Stimulated activated effector memory CD8-positive, alpha-beta T cell treated with anti-CD3 and anti-CD28 coated beads, Interleukin-12 subunit alpha, Interleukin-12 subunit beta, amount 100 ng/mL, for 72 hours (primary cell): ENCODE measurements around the gene ACTL10.
"Not testable (repeated sequence)": the region's sequence is repeated elsewhere in the genome, so short reads cannot be mapped to it uniquely, and the experiment has no call there.

Experiments used
- ATAC-seq: fragments of 150-1000 bp; cut with Tn5 transposase; 2 replicates; pipeline ENCODE4 v1.10.0; 2021
- DNase-seq, 2 donors: peaks; one replicate each; pipeline ENCODE4 v3.0.0; 2021 to 2022; ENCODE audit warnings: low spot score in 2 of 2
- H3K27ac Mint-ChIP-seq: one replicate; pipeline ENCODE4 v1.8.0; 2022; ENCODE audit warnings: mild to moderate bottlenecking, mixed read lengths
- H3K36me3 Mint-ChIP-seq: one replicate; pipeline ENCODE4 v1.8.0; 2022; ENCODE audit warnings: mild to moderate bottlenecking, mixed read lengths
- H3K4me1 Mint-ChIP-seq: one replicate; pipeline ENCODE4 v1.8.0; 2022; ENCODE audit warnings: mixed read lengths
- H3K4me3 Mint-ChIP-seq: one replicate; pipeline ENCODE4 v1.8.0; 2022; ENCODE audit warnings: mild to moderate bottlenecking, mixed read lengths
- H3K9me3 Mint-ChIP-seq: one replicate; pipeline ENCODE4 v1.8.0; 2022; ENCODE audit warnings: mixed read lengths

The ACTL10 gene

DNA sequence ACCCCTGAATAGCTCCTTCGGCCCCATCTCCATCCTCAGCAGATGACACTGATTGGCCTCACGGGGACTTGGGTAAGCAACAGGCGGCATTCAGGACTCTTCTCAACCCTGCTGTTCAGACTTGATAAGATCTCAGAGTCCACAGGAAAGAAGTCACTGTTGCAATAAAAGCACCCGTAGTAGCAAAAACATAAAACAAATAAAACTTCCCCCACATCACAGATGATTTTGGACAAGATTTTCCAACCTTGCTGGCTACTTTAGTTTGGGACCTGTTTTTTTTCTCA lies 21.7 kb upstream of the ACTL10 start:
- H3K27ac Mint-ChIP-seq = no peak overlapping the region
- H3K36me3 Mint-ChIP-seq = peaks cover 35% of the 10 kb centered on the region

DNA sequence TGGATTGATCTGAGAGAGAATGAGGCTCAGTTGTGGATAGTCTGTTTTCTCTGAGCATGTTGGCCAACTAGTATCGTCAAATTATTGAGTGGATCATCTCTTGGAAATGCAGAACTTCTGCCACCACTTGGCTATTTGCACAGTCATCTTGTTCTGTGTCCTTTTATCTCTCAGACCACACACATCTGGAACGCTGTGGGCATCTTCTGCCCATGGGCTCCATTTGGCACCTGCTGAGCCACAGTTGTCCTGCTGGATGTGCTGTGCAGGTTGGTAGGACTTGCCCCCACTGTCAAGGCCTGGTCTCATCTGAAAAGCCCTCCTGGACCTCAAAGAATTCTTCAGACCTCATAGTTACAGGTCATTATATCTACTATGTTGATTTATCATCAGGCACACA lies 21.3 kb upstream of the ACTL10 start:
- no peak overlapping the region for H3K4me3 Mint-ChIP-seq

More for the DNA sequence above, 21.7 kb upstream of the ACTL10 start:
- H3K9me3 Mint-ChIP-seq = no peaks in the 10 kb centered on the region
- no peak overlapping the region for H3K4me3 Mint-ChIP-seq
- DNase-seq = no peak
- ATAC-seq = no peak
- peaks cover 24% of the 10 kb centered on the region for H3K4me1 Mint-ChIP-seq

DNA sequence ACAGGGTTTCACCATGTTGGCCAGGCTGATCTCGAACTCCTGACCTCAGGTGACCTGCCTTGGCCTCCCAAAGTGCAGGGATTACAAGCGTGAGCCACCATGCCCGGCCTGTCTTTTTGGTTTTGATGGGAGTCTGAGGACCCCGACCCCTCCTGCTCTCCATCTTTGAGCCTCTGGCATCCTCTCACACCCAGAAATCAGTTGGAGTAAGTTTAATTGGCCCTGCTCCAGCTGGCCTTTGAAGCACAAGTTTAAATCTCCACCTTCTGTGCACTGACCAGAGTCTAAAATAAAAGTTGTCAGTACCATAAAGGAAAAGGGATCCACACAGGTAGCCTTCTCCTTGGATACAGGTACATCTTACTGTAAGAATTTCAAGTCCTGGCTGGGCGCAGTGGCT lies 20.6 kb upstream of the ACTL10 start:
- no peak for DNase-seq
- Mint-ChIP-seq H3K9me3 (no peaks in the 10 kb centered on the region), H3K27ac (no peak overlapping the region)

More for the DNA sequence above, 21.3 kb upstream of the ACTL10 start:
- Mint-ChIP-seq H3K4me1 (peaks cover 24% of the 10 kb centered on the region), H3K36me3 (peaks cover 31% of the 10 kb centered on the region), H3K27ac (no peak overlapping the region), H3K9me3 (no peaks in the 10 kb centered on the region)
- DNase-seq (no peak), ATAC-seq (no peak)

DNA sequence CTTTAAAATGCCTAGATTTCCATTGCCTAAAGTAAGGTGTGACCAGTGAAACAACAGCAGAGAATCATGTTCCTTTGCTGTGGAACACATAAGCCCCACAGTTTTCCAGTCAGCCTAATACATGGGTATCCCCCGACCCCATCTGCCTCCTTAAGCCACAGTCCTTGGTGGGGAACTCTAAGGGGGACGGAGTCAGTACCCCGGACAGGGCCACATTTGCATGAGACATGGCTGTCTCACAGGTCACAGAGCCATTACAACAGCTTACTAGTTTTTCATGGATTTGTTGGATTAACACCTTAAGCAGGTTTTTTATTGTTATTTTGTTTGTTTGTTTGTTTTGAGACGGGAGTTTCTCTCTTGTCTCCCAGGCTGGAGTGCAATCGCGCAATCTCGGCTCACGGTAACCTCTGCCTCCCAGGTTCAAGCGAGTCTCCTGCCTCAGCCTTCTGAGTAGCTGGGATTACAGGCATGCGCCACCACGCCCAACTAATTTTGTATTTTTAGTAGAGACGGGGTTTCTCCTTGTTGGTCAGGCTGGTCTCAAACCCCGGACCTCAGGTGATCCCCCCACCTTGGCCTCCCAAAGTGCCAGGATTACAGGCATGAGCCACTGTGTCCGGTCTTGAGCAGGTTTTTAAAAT lies 19.7 kb upstream of the ACTL10 start:
- H3K9me3 Mint-ChIP-seq, DNase-seq, ATAC-seq, H3K27ac Mint-ChIP-seq, H3K4me3 Mint-ChIP-seq: not testable (repeated sequence)
- H3K4me1 Mint-ChIP-seq = peaks cover 37% of the 10 kb centered on the region
- peaks cover 17% of the 10 kb centered on the region for H3K36me3 Mint-ChIP-seq

More for the DNA sequence above, 20.6 kb upstream of the ACTL10 start:
- no peak for ATAC-seq
- H3K4me3 Mint-ChIP-seq = no peak overlapping the region
- peaks cover 24% of the 10 kb centered on the region for H3K36me3 Mint-ChIP-seq
- H3K4me1 Mint-ChIP-seq = peaks cover 28% of the 10 kb centered on the region

DNA sequence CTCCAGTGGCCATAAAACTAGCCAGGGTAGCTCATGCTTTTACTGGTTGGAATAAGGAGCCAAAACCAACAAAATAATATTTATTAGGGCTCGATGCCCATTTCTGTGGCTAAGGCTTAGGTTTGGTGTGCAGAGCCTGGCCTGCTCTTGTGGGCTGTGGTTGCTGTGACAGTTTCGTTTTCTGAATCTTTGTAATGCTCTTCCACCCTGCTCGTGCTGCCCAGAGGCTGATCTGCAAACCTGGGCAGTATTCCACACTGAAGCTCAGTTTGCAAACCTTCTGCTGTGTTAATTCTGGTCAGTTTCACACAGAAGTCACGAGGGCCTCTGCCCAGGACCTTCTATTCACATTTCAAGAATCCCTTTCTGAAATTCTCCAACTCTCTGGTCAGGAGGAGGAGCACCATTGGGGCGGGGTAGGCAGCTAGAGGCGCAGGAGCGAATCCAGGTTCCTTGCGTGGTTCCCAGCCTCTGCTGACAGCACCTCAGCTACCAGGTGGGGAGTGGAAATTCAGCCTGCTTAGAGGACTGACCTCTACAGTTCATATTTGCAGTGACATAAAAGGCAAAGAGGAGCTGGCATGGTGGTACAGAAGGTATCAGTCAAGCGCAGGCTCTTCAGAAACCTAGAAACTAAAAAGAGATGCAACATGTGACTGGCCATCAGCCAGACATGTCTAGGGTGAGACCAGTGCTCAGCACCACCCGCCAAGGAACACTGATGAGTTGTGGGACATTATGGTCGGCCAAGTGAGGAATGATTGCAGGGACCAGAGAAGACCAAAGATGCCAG lies 18.9 kb upstream of the ACTL10 start:
- peaks cover 17% of the 10 kb centered on the region for H3K36me3 Mint-ChIP-seq
- H3K4me3 Mint-ChIP-seq = peak overlapping the region; percentile 24
- peak overlapping the region; percentile 73 for H3K27ac Mint-ChIP-seq
- ATAC-seq (peak; percentile 61), DNase-seq (peak in 1 of 2 donors; percentile 52)
- H3K9me3 Mint-ChIP-seq = no peaks in the 10 kb centered on the region
- H3K4me1 Mint-ChIP-seq = peaks cover 42% of the 10 kb centered on the region

DNA sequence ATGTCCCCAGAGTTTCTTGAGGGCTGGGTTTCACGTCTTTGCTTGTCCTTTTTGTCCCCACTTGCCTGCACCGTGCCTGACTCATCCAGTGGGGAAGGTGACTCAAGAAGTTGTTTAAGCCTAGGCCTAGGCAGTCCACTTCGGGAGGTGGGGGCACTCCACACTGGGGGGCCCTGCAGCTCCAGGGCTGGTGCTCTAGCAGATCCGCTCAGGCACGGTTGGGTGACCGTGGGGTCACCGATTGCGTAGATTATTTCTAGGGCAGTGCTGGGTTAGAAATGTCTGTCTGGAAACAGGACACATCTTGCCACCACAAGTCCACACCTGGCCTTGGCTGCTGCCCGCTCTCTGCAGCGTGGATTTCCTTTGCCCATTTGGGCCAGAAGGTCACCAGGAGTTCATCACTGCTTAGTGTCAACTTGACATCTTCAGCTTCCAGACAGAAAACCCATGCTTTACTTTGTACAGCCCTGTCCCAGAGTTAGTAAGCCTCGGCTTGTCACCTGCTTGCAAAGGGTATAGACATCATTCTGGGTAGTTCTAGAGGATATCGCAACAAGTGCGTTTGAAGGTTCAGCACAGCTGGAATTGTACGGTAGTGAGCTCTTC lies 18.2 kb upstream of the ACTL10 start:
- H3K27ac Mint-ChIP-seq = no peak overlapping the region
- peaks cover 49% of the 10 kb centered on the region for H3K4me1 Mint-ChIP-seq
- ATAC-seq (peak; percentile 59), DNase-seq (no peak)
- H3K36me3 Mint-ChIP-seq = peaks cover 17% of the 10 kb centered on the region
- H3K4me3 Mint-ChIP-seq = no peak overlapping the region
- H3K9me3 Mint-ChIP-seq = no peaks in the 10 kb centered on the region

DNA sequence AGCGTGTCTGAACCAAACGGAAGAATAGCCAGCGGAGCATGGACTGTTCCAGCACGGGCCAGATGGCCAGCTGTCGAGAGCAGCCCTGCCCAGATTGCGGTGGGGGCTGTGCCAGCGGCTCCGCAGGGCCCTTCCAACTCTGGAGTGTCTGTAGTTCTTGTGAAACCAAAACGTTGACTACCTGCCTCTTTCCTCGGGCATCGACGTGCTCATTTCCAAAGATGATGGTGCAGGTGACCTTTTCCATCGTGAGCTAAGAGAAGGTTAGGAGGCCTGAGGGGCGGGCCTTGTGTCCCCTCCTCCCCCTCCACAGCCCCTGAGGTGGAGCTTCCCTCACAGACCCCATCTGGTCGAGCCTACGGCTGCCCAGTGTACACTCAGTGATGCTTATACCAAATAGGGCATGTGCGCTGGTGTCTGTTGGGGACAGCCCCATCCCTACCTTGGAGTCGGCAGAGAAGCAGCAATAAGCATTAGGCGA lies 17.5 kb upstream of the ACTL10 start:
- Mint-ChIP-seq H3K4me1 (peaks cover 51% of the 10 kb centered on the region), H3K4me3 (no peak overlapping the region), H3K27ac (no peak overlapping the region), H3K9me3 (no peaks in the 10 kb centered on the region), H3K36me3 (peaks cover 17% of the 10 kb centered on the region)
- no peak for ATAC-seq
- DNase-seq = peak in 1 of 2 donors; percentile 49

DNA sequence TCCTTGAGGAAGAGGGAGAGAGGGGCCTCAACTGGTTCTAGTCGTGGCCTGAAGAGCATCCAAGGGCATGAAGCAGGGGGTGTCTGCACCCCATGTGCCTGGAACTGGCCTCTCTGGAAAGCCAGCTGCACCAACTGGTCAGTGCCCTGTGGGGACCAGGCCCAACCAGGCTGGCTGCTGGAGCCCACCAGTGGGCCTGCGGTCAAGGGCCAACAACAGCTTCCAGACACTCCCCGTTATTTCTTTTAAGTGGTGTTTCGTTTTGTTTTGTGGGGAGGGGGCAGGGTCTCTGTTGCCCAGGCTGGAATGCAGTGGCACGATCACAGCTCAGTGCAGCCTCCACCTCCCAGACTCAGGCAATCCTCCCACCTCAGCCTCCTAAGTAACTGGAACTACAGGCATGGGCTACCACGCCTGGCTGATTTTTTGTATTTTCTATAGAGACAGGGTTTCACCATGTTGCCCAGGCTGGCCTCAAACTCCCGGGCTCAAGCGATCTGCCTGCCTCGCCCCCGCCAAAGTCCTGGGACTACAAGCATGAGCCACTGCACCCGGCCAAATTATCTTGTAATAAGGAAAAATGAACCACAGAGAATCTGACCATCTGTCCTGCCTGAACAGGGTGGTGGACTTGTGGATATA lies 16.5 kb upstream of the ACTL10 start:
- H3K36me3 Mint-ChIP-seq = peaks cover 11% of the 10 kb centered on the region
- H3K9me3 Mint-ChIP-seq = no peaks in the 10 kb centered on the region
- ATAC-seq (no peak), DNase-seq (no peak)
- no peak overlapping the region for H3K4me3 Mint-ChIP-seq
- H3K27ac Mint-ChIP-seq = no peak overlapping the region
- peaks cover 51% of the 10 kb centered on the region for H3K4me1 Mint-ChIP-seq

DNA sequence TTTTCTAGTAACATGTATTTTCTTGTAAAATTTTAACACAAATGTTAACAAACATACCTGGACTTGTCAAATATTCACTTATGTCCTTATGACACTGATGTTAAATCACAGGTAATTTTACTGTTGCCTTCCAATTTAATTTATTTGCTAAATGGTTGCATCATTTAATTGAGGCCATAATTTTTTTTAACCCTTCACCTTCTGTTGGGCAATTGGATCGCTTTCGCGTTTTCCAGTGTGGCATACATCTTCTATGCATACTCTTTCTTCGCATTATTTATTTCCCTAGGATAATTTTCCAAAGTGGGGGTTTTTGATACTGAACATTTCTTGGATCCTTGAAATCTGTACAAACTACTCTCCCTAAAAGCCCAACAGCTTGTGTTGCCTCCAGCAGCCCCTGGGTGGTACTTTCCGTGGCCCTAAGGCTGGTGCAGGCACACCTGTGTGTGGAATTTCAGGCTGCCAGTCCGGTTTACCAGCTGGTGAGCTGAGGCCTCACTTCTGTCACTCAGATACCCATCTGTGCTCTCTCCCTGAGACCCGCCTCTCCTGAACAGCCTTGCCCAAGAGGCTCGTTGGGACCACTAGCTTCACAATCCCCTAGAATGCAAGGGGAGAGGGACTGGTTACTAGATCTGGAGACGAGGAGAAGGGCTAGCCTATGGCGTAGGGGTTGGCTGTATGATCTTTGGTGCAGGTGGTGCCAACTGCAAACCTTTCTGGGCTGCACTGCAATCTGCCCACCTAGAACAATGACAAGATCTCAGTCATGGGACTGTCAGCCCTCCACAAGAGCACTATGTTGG lies 15.8 kb upstream of the ACTL10 start:
- DNase-seq (peak in 1 of 2 donors; percentile 50), ATAC-seq (no peak)
- Mint-ChIP-seq H3K27ac (peak overlapping the region; percentile 92), H3K9me3 (no peaks in the 10 kb centered on the region), H3K36me3 (peaks cover 4% of the 10 kb centered on the region), H3K4me3 (no peak overlapping the region), H3K4me1 (peaks cover 51% of the 10 kb centered on the region)

DNA sequence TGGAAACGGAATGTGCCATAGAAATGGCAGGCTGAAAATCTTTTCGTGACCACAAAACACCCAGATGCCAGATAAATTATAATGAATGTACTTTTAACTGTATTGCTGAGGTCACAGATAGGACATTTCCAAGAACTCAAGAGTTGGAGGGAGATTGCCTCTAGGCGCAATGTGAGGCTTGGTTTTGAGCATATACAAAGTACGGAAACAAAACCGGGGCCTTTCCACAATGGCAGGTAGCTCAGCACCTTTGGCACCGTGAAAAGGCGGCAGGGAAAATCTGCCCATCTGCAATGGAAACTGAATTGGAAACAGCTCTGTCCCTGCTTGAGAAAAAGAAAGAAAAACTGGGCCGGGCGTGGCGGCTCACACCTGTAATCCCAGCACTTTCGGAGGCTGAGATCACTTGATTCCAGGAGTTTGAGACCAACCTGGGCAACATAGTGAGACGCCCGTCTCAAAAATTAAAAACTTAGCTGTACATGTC lies 15.1 kb upstream of the ACTL10 start:
- Mint-ChIP-seq H3K4me1 (peaks cover 51% of the 10 kb centered on the region), H3K27ac (peak overlapping the region; percentile 92), H3K36me3 (no peaks in the 10 kb centered on the region), H3K4me3 (no peak overlapping the region), H3K9me3 (no peaks in the 10 kb centered on the region)
- DNase-seq (no peak), ATAC-seq (no peak)

DNA sequence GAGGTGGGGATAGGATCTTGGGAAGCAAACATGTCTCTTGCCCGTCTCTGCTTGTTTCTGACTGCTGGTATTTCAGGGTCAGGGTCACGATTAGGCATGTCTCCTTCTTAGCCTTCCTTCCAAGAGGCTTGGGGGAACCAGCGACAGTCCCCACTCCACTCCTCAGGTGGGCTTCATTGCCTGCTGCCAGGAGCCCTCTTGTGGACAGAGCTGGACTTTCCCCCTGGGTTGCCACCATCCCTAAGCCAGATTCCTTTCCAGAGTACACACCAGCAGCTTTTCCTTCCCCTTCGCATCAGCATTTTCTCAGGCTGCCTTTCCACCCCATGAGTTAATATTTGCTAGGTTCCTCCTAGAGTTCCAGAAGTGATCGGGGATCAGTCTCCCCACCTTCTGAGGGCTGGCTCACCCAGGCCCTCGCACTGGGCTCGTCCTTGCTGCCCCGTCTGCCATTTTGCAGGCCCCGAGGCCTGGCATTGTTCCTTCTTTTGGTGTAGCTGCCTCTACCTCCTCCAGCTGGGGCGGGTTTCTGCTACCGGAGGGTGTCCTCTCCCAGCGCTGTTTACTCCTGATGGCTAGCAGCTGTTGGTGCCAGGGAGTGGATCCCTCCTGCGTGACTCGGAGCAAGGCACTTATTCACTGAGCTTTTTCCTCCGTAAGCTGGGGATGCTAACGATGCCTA lies 13.4 kb upstream of the ACTL10 start:
- Mint-ChIP-seq H3K36me3 (no peaks in the 10 kb centered on the region), H3K4me3 (peak overlapping the region; percentile 22), H3K9me3 (no peaks in the 10 kb centered on the region), H3K4me1 (peaks cover 41% of the 10 kb centered on the region), H3K27ac (peak overlapping the region; percentile 92)
- peak in 1 of 2 donors; percentile 74 for DNase-seq
- peak; percentile 42 for ATAC-seq

DNA sequence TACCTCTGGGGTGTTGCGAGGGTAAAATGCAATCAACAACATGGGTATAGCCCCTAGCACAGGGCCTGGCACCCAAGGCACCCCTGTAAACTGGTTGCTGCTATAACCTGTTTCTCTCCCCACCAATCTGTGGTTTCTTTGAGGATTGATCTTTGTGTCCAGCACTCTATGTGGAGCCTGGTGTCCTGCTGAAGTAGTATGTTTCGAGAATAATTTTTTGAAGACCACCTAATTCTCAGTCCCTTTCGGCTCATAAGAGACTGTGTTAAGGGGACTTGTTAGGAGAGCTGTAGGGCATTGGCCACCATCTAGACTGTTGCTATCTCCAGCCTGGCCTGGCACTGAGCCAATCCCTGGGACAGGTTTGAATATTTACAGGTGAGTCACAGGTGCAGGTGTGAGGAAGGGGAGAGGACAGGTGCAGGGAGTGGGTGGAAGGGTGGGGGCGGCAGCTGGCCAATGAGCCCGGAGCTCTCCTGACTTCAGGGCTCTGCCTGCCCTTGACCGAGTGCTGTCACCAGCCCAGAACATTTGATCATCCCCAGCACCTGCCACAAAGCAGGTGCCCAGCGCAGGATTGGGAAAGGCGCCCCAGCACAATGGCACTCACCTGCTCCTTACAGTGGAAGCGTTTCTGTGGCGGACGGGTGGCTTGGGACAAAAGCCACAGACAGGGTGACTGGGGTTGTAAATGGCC lies 12.7 kb upstream of the ACTL10 start:
- no peak for ATAC-seq
- Mint-ChIP-seq H3K4me1 (peaks cover 34% of the 10 kb centered on the region), H3K4me3 (no peak overlapping the region), H3K27ac (no peak overlapping the region), H3K36me3 (no peaks in the 10 kb centered on the region), H3K9me3 (no peaks in the 10 kb centered on the region)
- no peak for DNase-seq

DNA sequence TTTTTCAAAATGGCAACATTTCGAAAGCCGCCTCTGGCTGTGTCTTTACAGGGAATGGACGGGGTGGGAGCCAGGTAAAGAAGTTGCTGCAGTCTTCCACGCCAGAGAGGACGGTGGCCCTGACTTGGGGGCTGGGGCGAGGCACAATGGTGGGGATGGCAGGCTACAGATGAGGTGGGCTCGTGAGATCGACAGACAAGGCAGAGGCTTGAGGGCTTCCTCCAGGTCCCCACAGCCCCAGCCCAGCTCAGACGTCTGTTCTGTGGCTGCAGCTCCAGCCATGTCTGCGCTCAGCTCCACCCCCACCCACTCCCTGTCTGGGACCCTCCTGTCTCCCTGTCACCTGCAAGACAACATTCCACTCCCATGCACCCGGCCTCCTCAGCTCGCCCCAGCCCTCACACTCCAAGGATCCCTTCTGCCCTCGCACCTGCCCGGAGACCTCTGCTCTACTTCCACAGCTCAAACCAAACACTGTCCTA lies 12.0 kb upstream of the ACTL10 start:
- no peaks in the 10 kb centered on the region for H3K9me3 Mint-ChIP-seq
- peak overlapping the region; percentile 8 for H3K27ac Mint-ChIP-seq
- no peaks in the 10 kb centered on the region for H3K36me3 Mint-ChIP-seq
- peaks cover 27% of the 10 kb centered on the region for H3K4me1 Mint-ChIP-seq
- no peak overlapping the region for H3K4me3 Mint-ChIP-seq
- ATAC-seq = no peak
- no peak for DNase-seq
